ENCODE data around the gene ICA1. TPM values are rescaled to one million over a fixed set of nuclear protein-coding genes. Genes with fewer than 3 reads are reported as not detected.
"Not testable (repeated sequence)": the region's sequence is repeated elsewhere in the genome, so short reads cannot be mapped to it uniquely, and the experiment has no call there.

Gene ICA1
- total RNA-seq, 1 donor from 2014 or later, result 30.3 TPM

DNA sequence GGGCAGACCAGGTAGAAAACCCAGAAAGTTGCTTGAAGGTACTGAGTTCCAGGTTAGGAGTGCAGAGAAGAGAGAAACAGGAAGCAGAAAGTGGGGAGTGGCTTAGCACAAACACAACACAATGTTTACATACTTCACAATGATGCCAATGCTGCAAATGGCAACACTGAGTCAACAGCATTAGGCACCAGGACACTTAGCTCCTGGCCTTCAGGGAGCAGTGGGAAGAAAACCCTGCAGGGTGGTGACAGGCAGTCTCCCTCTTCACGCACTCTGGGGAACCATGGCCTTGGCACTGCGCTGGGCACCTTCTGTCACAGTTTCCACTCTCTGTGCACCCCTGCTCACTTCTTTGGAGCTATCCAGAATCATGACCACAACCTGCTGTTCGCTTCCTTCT is 7.3 kb downstream of the ICA1 start:
- DNase-seq (ENCODE audit: low read depth), result no peak
- TF ChIP-seq, protein P1, sequence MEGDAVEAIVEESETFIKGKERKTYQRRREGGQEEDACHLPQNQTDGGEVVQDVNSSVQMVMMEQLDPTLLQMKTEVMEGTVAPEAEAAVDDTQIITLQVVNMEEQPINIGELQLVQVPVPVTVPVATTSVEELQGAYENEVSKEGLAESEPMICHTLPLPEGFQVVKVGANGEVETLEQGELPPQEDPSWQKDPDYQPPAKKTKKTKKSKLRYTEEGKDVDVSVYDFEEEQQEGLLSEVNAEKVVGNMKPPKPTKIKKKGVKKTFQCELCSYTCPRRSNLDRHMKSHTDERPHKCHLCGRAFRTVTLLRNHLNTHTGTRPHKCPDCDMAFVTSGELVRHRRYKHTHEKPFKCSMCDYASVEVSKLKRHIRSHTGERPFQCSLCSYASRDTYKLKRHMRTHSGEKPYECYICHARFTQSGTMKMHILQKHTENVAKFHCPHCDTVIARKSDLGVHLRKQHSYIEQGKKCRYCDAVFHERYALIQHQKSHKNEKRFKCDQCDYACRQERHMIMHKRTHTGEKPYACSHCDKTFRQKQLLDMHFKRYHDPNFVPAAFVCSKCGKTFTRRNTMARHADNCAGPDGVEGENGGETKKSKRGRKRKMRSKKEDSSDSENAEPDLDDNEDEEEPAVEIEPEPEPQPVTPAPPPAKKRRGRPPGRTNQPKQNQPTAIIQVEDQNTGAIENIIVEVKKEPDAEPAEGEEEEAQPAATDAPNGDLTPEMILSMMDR (conservative IDR thresholded peaks at IDR 0.05; ENCODE audit: low read depth, low read length), result no peak

DNA sequence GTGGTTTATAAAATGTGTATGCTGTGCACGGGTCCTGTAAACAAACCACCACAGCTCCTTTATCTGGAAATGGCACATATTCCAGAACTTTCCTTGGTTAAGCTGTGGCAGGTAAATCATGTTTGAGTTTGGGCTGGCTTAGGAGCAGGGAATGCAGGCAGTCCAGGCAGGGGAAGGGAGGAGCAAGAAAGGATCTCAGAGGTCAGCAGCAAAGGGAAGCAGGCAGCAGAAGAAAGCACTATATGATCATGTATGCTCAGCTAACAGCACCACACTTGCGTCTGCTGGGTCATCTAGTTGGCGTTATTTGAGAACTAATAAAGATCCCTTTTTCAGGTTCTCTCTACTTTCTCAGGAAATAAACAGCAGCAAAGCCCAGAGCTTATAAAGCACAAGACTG is 7.8 kb downstream of the ICA1 start:
- TF ChIP-seq, protein P1 (conservative IDR thresholded peaks at IDR 0.05; ENCODE audit: low read depth, low read length), result no peak
- no peak overlapping the region for H3K4me3 ChIP-seq (ENCODE audit: low read depth, low read length)
- DNase-seq (ENCODE audit: low read depth), result no peak

More for the DNA sequence above, 7.3 kb downstream of the ICA1 start:
- H3K4me3 ChIP-seq (ENCODE audit: low read depth, low read length), result no peak overlapping the region

DNA sequence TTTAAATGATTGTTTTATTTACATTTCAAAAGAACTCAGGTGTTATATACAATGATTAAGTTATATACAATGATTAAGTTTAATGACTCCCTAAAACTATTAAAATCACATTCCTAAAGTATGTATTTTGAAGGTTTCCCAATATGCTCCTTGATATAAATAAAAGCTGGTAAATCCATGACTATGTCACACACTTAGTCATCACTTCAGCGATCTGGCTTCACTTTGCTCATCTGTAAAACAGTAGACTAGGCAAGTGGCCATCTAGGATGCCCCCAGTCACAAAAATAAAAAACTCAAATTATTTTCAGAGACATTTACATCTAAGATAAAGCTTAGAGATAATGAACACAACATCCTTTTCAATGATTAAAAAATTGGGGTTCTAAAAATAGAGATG is 10.8 kb downstream of the ICA1 start:
- no peak overlapping the region for H3K4me3 ChIP-seq (ENCODE audit: low read depth, low read length)
- TF ChIP-seq, protein P1 (conservative IDR thresholded peaks at IDR 0.05; ENCODE audit: low read depth, low read length), result no peak
- DNase-seq (ENCODE audit: low read depth), result no peak

DNA sequence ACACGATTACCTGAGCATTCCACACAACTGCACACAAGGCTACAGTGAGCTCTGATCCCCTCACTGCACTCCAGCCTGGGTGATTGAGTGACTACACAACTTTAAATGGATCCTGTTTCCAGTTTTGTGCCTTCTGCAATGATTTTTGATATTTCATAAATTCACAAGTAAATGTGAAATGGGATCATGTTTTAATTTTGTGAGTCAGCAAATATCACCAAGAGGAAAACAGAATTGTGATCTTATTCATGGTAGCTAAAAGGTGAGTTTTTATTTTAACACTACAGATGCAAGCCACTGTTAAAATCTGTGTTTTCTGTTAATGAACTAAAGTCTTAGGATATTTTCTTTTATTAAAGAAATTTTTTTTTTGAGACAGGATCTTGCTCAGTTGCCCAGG is 11.4 kb downstream of the ICA1 start:
- no peak overlapping the region for H3K4me3 ChIP-seq (ENCODE audit: low read depth, low read length)
- TF ChIP-seq, protein P1 (conservative IDR thresholded peaks at IDR 0.05; ENCODE audit: low read depth, low read length), result no peak
- DNase-seq (ENCODE audit: low read depth), result no peak

DNA sequence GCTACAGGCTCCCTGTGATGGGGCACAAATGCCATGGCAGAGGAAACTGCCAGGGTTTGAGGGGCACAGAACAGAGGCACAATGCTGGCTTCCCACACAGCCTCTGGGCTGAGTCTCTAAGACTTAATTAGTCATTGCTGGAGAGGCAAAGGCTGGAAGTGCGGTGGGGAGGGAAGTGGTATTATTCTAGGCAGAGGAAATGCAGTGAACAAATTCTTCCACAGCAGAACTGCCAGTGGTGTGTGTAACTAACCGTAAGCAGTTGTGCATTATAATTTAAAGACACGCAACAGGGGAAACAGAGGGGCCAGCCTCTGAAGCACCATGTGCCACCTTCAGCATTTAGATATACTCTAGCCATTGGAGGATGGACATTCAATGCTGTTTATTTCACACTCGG is 12.8 kb downstream of the ICA1 start:
- TF ChIP-seq, protein P1 (conservative IDR thresholded peaks at IDR 0.05; ENCODE audit: low read depth, low read length), result no peak
- no peak for DNase-seq (ENCODE audit: low read depth)
- no peak overlapping the region for H3K4me3 ChIP-seq (ENCODE audit: low read depth, low read length)

DNA sequence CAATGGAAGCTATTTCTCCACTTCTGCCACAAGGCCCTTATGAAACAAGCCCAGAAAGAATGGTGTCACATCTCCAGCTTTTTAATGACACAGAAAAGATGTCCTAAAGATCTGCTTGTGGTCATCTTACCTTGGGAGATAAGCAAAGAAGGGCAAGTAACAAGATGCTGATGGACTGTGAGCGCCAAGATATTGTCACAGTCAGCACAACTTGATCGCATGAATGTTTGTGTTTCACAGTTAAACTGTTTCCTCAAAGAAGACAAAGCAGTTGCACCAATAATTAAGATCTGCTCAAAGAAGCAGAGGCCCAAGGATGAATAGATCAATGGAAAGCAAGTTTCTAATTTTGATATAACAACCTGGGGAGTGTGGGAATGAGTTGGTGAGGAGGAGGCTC is 15.9 kb downstream of the ICA1 start:
- TF ChIP-seq, protein P1 (conservative IDR thresholded peaks at IDR 0.05; ENCODE audit: low read depth, low read length), result no peak
- no peak for DNase-seq (ENCODE audit: low read depth)
- no peak overlapping the region for H3K4me3 ChIP-seq (ENCODE audit: low read depth, low read length)

DNA sequence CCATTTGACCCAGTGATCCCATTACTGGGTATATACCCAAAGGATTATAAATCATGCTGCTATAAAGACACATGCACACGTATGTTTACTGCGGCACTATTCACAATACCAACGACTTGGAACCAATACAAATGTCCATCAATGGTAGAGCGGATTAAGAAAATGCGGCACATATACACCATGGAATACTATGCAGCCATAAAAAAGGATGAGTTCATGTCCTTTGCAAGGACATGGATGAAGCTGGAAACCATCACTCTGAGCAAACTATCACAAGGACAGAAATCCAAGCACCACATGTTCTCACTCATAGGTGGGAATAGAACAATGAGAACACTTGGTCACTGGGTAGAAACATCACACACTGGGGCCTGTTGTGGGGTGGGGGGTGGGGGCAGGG is 16.9 kb downstream of the ICA1 start:
- H3K4me3 ChIP-seq (ENCODE audit: low read depth, low read length); DNase-seq (ENCODE audit: low read depth): not testable (repeated sequence)

DNA sequence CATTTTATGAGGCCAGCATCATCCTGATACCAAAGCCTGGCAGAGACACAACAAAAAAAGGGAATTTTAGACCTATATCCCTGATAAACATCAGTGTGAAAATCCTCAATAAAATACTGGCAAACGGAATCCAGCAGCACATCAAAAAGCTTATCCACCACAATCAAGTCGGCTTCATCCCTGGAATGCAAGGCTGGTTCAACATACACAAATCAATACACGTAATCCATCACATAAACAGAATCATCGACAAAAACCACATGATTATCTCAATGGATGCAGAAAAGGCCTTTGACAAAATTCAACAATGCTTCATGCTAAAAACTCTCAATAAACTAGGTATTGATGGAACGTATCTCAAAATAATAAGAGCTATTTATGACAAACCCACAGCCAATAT is 18.9 kb downstream of the ICA1 start:
- not testable (repeated sequence) for H3K4me3 ChIP-seq (ENCODE audit: low read depth, low read length)

DNA sequence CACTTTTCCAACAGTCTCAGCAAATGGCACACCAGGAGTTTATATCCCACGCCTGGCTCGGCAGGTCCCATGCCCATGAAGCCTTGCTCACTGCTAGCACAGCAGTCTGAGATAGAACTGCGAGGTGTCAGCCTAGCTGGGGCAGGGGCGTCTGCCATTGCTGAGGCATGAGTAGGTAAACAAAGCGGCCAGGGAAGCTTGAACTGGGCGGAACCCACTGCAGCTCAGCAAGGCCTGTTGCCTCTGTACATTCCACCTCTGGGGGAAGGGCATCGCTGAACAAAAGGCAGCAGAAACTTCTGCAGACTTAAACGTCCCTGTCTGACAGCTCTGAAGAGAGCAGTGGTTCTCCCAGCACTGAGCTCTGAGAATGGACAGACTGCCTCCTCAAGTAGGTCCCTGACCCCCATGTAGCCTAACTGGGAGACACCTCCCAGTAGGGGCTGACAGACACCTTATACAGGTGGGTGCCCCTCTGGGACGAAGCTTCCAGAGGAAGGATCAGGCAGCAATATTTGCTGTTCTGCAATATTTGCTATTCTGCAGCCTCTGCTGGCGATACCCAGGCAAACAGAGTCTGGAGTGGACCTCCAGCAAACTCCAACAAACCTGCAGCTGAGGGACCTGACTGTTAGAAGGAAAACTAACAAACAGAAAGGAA is 22.1 kb downstream of the ICA1 start:
- not testable (repeated sequence) for DNase-seq (ENCODE audit: low read depth); H3K4me3 ChIP-seq (ENCODE audit: low read depth, low read length)

More for the DNA sequence above, 18.9 kb downstream of the ICA1 start:
- not testable (repeated sequence) for DNase-seq (ENCODE audit: low read depth)
